NCI-H2107 (cell line): ENCODE measurements around the gene S100A5.
"Not testable (repeated sequence)": the region's sequence is repeated elsewhere in the genome, so short reads cannot be mapped to it uniquely, and the experiment has no call there.

Experiments used
- DNase-seq: peaks from one replicate; lab custom pipeline; 2025; lab: John Stamatoyannopoulos, UW

Gene S100A5

DNA sequence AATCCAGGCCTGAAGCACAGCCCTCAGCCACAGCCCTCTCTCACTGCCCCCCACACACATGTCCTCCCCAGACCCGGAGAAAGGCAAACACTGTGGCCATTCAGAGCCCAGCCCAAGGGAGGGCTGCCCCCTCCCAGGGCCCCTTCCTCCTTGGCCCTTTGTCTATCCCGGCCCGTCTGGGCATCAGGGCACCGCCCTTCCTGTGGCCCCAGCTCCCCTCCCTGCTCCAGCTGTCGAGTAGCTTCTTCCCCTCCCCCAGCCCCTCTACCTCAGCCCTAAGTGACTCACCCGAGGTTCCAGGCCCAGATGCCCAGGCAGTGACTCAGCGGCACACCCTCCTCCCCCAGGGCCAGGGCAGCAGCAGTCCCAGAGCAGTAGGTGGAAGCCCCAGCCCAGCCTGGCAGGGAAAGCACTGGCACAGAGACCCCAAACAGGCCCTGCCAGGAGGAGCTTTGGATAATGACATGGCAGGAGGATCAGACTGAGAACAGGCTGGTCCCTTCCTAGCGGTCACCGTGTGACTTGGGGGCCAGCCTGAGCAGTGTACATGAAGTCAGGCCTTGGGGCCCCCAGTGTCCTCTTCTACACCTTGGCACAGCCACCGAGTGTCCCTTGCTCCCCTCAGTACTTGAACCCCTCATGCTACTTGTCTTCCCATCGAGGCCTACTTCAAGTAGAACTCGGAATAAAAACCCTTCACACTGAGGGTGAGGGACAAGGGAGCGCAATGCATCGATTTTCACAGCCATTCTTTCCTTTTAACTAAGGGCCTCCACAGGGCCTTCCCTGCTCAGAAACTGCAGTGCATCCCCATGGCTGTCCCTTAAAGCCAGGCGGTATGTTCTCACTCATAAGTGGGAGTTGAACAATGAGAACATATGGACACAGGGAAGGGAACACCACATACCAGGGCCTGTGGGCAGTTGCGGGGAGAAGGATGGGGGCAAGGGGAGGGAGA is 26.0 kb upstream of the S100A5 start:
- DNase-seq = peak; percentile 84

DNA sequence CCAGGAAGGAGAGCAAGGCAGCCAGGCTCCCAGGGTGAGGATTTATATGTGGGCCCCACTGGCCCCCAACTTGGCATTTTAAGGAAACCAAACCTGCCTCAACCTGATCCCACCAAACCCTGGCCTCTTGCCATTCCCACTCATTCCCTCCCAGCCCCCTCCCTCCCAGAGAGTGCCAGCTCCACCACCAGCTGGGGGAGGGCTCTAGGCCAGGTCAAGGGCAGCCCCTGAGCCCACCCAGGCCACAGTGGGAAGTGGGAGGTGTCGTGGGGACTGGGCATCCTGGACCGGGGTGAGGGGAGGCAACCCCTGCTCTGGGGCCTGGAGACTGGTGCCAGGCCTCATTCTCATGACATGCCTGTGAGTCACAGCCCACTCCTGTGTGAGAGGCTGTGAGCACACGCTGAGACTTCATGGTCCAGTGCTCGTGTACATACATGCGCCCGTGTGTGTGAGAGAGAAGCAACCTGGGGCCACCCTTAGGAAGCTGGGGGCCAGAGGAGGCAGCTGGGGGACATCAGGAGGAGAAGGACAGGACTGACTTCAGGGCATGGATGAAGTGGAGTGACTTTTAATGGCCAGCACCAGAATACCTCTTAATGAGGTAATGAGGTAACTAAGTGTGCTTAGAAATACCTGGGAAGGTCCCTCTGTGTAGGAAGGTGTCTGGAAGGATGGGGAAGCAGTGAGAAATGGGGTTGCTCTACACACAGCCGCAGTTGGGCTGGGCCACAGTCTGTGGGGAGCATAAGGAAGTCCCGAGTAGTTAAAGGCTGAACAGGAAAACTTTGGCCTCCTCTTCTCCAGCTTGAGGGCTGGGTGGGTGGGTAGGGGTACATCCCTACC is 25.0 kb upstream of the S100A5 start, which contains the start of gene S100A2:
TSS of gene S100A2 (minus strand) at position 316 of the 846 bp plus-strand sequence. CDS start 1,967 bp downstream, outside the sequence.
- DNase-seq = peak; percentile 17

DNA sequence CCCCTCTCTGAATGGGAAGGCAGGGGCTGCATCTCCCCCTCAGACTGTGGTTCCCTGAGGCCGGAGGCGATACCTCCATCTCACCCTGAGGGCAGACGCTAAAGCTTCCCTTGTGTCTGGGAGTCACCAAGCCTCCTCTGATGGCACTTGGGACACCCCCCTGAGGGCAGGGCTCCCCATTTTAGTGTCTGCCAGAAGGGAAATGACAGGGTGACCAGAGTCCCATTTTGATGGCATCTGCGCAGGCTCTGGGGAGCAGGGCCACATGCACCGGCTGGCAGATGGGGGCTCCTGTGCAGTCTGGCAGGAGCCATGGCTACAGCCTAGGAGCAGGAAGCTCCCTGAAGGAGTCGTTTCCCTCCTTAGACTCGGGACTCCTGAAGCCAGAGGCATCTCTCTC is 23.3 kb upstream of the S100A5 start:
- no peak for DNase-seq

GRCh38 chr1:153563483-153563901 is 22.8 kb upstream of the S100A5 start:
- no peak for DNase-seq

- not testable (repeated sequence) for DNase-seq
Measured at GRCh38 chr1:153562021-153562420, 21.3 kb upstream of the S100A5 start.

- no peak for DNase-seq
Measured at GRCh38 chr1:153561466-153561985, 20.8 kb upstream of the S100A5 start.

DNA sequence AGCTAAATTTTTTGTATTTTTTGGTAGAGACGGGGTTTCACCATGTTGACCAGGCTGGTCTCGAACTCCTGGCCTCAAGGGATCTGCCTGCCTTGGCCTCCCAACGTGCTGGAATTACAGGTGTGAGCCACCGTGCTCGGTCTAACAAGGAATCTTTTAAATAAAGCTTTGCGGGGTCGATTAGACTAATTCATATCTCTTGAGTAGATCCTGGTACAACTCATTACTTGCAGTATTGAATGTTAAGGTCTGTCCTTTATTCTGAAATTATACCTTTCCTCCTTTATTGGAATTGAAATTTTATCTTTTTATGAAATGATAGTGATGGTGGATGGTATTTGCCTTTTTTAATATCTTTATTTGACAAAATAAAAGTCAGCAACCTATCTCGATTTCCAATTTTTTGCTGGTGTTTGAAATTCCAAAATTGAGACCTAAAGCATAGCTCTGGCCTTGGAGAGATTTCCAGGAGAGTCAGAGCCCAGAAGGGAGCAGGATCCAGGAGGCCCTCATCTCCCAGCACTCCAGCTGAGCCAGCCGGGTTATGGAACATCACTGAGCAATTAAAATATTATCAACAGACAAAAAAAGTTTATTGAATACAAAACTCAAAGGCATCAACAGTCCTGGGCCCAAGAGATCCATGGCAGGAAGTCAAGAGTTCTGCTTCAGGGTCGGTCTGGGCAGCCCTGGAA is 20.2 kb upstream of the S100A5 start:
- DNase-seq = no peak

DNA sequence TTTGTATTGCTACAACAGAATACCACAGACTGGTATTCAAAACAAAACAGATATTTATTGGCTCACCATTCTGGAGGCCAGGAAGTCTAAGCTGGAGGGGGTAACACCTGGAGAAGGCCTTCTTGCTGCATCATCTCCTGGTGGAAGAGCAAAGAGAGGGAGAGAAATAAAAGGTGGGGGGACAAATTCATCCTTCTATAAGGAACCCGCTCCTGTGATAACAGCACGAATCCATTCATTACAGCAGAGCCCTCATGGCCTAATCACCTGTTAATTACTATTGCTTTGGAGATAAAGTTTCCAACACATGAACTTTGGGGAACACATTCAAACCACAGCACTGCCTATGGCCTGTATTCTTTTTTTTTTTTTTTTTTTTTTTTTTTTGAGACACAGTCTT is 19.5 kb upstream of the S100A5 start:
- DNase-seq = no peak

- DNase-seq = no peak
Measured at GRCh38 chr1:153557877-153558276, 17.1 kb upstream of the S100A5 start.

- no peak for DNase-seq
Measured at GRCh38 chr1:153556348-153556747, 15.6 kb upstream of the S100A5 start.

- DNase-seq = no peak
Measured at GRCh38 chr1:153553830-153554541, 13.3 kb upstream of the S100A5 start.

DNA sequence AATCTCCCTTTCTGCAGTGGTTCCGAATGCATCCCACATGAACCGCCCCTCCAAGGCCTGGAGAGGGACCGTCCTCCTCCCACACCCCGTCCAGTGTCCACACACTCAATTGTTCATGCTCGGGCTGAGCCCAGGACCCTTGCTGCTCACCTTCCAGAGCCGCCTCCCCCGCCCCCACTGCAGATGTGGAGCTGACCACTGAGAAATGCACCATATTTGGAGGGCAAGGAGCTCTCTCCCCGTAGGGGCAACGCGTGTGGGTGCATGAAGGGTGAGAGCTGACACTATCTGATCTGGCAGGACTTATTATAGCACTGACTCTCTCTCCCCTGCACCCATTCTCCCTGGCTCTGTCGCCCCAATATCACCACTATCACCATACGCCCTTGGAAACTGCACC is 12.4 kb upstream of the S100A5 start:
- no peak for DNase-seq

DNA sequence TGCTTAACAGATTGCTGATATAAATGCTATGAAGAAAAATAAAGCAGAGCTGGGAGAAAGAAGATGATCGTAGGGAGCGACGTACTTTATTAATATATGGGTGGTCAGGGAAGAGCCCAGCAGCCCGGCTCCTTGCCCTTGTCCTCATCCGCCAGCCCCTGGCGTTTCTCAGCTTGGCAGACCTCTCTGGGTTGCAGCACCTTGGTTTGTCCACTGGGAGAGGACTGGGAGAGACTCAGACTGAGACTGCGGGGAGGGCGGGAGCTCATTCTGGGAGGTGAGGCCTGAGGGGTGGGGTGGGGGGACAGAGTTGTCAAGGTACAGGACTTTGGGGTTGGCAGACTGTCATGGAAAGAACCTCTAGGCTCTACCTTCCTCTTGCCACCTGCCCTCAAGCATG is 11.6 kb upstream of the S100A5 start:
- no peak for DNase-seq

GRCh38 chr1:153550827-153551500 is 10.2 kb upstream of the S100A5 start:
- DNase-seq = no peak

- no peak for DNase-seq
Measured at GRCh38 chr1:153550398-153550758, 9.6 kb upstream of the S100A5 start.

DNA sequence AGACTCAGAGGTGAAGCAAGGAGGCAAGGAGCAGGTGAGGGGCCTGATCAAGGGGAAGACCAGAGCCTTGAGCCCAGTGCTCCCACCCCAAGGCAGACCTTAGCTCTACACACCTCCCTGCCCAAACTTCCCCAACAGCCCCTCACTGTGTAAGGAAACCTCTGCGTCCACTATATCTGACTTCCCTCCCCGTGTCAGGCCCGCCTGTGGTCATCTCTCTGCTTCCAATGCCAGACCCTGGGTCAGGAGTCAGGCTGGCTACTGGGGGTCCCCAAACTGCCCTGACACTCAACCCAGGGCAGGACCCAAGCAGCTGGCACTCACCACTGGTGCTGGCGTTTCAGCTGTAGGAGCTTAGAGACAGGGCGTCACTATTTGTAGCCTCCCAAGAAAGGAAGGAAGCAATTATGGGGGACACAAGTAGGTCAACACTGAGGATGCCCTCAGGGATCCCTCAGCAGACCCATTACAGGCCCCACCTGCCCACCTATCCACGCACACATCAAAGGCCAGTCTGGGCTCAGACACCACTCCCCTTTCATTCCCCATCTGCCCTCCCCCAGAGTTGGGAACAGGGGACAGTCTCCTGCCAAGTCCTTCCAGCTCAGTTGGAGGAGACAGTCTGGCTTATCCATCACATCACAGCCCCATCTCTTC is 9.1 kb upstream of the S100A5 start:
- DNase-seq = no peak

- no peak for DNase-seq
Measured at GRCh38 chr1:153548722-153549688, 8.3 kb upstream of the S100A5 start, which contains the start of gene S100A3. TSS of gene S100A3 (minus strand) at chr1:153549258. CDS start at chr1:153548485, 773 bp downstream.
